Coronary artery (tissue), 2 donors: ENCODE data around the gene PRM3.

Experiments
- DNase-seq: peaks from one replicate; pipeline ENCODE4 v3.0.0-alpha.2; 2017; ENCODE audit warnings: low spot score
- H3K27ac ChIP-seq, 2 donors: fragments of 200-600 bp; sonication (generic); one replicate each; pipeline ENCODE4 v1.5.1; 2016 to 2019
- H3K4me3 ChIP-seq: fragments of 200-600 bp; sonication (generic); 2 replicates; pipeline ENCODE4 v1.5.1; 2016; ENCODE audit warnings: mild to moderate bottlenecking, moderate library complexity
- TF ChIP-seq, protein P1 (sequence below): fragments of 200-600 bp; sonication (generic); IDR thresholded peaks from one replicate; pipeline ENCODE4 v1.5.1; 2019; ENCODE audit warnings: antibody characterized with exemption

Gene PRM3

DNA sequence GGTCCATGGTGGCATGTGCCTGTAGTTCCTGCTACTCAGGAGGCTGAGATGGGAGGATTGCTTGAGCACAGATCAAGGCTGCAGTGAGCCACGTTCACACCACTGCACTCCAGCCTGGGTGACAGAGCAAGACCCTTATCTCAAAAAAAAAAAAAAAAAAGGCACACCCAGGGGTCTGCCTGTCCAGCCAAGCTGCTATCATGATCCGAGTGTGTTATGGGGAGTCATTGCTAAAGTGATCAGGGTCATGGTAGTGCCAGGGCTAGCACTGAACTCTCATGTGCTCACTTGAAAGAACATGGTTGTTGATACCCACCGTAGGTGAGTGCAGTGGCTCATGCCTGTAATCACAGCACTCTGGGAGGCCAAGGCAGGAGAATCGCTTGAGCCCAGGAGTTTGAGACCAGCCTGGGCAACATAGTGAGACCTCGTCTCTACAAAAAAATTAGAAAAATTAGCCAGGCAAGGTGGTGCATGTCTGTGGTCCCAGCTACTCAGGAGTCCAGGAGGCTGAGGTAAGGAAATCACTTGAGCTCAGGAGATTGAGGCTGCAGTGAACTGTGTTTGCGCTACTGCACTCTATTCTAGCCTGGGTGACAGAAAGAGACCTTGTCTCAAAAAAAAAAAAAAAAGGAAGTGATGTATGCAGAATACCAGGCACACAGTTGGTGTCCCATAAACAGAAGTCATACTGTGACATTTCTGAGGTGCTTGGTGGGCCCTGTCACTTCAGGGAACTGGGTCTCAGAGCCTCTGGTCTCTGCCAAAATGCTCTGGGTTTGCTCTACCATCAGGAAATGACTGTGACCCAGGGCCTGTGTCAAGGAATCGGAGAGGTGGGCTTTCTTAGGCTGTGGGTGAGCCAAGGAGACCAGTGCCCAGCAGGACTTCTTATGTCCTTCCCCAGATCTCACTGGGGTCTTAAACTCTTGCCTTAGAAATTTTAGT is 5.5 kb upstream of the PRM3 start:
- no peak for DNase-seq
- H3K27ac ChIP-seq = no peak overlapping the region
- no peak overlapping the region for H3K4me3 ChIP-seq
- TF ChIP-seq, protein P1, sequence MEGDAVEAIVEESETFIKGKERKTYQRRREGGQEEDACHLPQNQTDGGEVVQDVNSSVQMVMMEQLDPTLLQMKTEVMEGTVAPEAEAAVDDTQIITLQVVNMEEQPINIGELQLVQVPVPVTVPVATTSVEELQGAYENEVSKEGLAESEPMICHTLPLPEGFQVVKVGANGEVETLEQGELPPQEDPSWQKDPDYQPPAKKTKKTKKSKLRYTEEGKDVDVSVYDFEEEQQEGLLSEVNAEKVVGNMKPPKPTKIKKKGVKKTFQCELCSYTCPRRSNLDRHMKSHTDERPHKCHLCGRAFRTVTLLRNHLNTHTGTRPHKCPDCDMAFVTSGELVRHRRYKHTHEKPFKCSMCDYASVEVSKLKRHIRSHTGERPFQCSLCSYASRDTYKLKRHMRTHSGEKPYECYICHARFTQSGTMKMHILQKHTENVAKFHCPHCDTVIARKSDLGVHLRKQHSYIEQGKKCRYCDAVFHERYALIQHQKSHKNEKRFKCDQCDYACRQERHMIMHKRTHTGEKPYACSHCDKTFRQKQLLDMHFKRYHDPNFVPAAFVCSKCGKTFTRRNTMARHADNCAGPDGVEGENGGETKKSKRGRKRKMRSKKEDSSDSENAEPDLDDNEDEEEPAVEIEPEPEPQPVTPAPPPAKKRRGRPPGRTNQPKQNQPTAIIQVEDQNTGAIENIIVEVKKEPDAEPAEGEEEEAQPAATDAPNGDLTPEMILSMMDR = no peak

DNA sequence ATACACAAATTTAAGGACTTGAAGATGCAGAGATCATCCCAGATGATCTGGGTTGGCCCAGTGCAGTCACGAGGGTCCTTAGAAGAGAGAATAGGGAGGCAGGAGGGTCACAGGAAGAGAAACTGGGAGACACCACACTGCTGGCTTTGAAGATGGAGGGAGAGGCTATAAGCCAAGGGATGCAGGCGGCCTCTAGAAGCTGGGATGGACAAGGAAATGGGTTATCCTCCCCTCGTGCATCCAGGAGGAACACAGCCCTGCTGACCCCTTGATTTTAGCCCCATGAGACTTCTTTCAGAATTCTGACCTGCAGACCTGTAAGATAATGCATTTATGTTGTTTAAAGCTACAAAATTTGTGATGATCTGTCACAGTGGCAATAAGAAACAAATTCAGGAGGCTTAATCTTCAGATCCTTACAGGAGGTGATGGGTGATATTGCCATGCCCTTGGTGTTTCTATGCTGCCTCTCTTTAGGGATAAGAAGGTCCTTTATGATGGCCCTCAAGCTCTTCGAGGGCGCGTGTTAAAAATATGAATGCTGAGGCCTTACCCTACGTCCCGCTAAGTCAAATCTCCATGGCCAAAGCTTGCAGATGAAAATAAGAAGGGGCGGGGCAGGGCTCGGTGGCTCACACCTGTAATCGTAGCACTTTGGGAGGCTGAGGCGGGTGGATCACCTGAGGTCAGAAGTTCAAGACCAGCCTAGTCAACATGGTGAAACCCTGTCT is 4.3 kb upstream of the PRM3 start:
- no peak for DNase-seq
- Histone ChIP-seq H3K4me3 (no peak overlapping the region), H3K27ac (no peak overlapping the region)
- TF ChIP-seq, protein P1 = no peak

DNA sequence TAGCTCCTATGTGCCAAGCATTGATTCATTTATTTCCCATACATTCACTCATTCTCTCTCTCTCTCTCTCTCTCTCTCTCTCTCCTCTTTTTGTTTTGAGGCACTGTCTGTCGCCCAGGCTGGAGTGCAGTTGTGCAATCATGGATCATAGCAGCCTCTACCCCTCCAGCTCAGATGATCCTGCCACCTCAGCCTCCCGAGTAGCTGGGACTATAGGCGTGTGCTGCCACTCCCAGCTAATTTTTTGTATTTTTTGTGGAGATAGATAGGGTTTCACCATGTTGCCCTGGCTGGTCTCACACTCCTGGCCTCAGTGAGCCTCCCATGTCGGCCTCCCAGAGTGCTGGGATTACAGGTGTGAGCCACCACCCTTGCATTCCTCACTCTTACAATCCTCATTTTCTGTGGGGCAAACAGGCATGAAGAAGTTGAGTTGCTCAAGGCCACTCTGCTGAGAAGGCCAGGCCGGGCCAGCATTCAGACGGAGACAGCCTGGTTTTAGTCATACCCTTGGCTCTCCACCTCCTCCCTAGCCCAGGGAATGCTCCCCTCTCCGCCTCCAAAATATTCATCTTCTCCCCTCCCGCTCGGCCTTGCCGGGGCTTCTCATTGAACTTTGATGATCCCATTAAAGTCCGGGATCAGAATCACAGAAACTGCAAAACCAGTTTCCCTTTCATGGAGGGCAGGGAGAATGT is 3.6 kb upstream of the PRM3 start:
- Histone ChIP-seq H3K4me3 (no peak overlapping the region), H3K27ac (no peak overlapping the region)
- TF ChIP-seq, protein P1 = no peak
- no peak for DNase-seq

DNA sequence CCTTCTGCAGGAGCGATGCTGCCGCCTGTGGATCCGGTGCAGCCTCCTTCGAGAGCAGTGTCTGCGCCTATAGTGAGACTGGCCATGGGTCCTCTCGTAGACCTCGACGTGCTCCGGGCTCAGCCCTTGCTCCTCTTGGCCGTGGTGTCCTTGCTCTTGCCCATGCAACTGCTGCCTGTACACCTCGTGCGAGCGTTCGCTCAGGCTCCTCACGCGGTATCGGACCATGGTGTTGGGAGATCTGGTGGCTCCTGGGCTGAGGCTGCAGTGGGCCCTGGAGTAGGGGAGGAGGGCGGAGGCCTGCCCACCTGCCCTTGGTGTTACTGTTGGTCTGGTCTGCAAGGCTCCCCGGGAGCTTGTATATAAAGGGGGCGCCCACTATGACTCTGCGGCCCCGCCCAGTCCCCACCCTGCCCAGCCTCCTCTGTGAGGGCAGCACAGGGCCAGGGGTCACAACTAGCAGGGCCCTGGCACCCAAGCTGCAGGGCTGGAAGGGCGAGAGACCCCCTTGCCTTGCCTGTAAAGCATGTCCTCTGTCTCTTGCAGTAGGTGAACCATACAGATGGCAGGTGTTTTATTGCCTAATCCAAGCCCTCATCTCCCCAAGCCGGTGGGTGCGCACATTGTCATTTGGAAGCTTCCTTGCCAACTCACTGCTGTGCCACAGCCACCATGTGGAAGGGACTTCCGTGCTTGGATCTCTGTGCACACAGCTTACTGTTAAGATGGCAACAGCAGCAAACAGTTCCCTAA is 2.9 kb upstream of the PRM3 start, which contains the start of gene PRM2:
Gene PRM2, minus strand, starts transcription at position 338 of the 753 bp plus-strand sequence. Its CDS starts 110 bp downstream, at position 228.
- Histone ChIP-seq H3K27ac (no peak within 1 kb of the TSS), H3K4me3 (no peak within 1 kb of the TSS)
- TF ChIP-seq, protein P1 = no peak
- DNase-seq = no peak

DNA sequence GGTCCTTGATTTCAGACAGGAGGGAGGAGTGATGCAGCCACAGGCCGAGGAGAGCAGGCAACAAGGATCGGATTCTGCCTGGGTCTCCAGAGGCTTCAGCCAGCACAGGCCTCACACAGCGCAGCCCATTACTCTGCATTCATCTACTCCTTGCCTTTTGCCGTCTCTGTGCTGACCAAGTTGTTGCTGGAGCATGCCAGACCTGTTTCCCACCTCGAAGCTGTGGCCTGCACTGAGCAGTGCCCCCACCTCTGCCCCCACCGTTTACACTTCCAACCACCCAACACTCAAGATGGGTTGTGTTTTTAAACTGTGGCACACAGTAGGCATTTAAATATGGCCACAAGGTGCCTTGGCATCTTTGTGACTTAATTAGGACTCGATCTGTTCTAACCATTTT is 1.5 kb upstream of the PRM3 start:
- no peak for DNase-seq
- no peak overlapping the region for H3K4me3 ChIP-seq
- TF ChIP-seq, protein P1 = no peak

DNA sequence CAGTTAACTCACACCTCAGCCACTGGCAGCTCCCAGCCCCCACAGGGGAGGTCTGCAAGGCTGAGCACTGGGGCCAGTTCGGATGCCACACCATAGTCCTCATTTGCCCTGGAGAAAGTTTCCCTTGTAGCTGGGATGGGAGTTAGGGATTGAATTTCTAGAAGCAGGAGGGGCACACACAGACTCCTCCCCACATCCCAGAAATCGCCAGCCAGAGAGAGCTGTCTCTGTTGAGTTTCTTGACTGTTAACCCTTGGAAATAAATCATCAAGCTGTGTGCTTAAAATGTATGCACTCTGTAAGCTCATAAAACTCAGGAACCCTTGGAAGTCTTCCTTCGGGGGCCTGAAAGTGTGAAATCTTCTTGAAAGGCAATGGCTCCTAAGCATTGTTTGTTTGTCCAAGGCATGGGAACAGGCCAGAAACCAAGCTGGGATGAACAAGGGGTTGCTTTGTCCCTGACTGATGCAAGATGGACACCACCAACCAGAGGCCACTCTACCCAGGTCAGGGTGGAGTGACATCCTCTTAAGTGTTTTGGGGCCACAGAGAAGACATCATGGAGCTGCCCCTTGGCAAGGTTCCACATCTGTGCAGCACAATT is 394 bp upstream of the PRM3 start:
- no peak overlapping the region for H3K27ac ChIP-seq
- no peak overlapping the region for H3K4me3 ChIP-seq
- DNase-seq = no peak
- TF ChIP-seq, protein P1 = no peak

More for the DNA sequence above, 1.5 kb upstream of the PRM3 start:
- no peak overlapping the region for H3K27ac ChIP-seq
